OCI-LY3 (cell line): Measurements from ENCODE around the gene CCDC110.

Experiments used
- H2AFZ ChIP-seq: fragments of 200-600, 300-600 bp; shearing (Covaris generic); 2 replicates; pipeline ENCODE4 v1.6.0; 2014; ENCODE audit warnings: antibody characterized with exemption, low read depth, low read length
- H3K27ac ChIP-seq: fragments of 200-600, 300-600 bp; sonication (generic); 2 replicates; pipeline ENCODE4 v1.5.1; 2014; ENCODE audit warnings: mild to moderate bottlenecking, low read length, moderate library complexity, mixed read lengths
- H3K27me3 ChIP-seq: fragments of 200-600, 300-600 bp; sonication (generic); 2 replicates; pipeline ENCODE4 v1.6.1; 2014; ENCODE audit warnings: low read depth, low read length, mixed read lengths
- H3K36me3 ChIP-seq: fragments of 200-600, 300-600 bp; sonication (generic); replicated peaks from 2 replicates; pipeline ENCODE3; 2014; ENCODE audit warnings: low read depth, low read length, mixed read lengths
- H3K4me1 ChIP-seq: fragments of 300-600, 200-600 bp; sonication (generic); 2 replicates; pipeline ENCODE4 v1.6.1; 2014; ENCODE audit warnings: low read length, mixed read lengths
- H3K4me2 ChIP-seq: fragments of 200-600, 300-600 bp; sonication (generic); 2 replicates; pipeline ENCODE4 v1.6.1; 2014; ENCODE audit warnings: low read length, mixed read lengths
- H3K4me3 ChIP-seq: fragments of 300-600, 200-600 bp; sonication (generic); 2 replicates; pipeline ENCODE4 v1.5.1; 2014; ENCODE audit warnings: antibody characterized with exemption, mild to moderate bottlenecking, low read length, moderate library complexity
- H3K79me2 ChIP-seq: fragments of 300-600, 200-600 bp; shearing (Covaris generic); 2 replicates; pipeline ENCODE4 v1.6.1; 2014; ENCODE audit warnings: mild to moderate bottlenecking, low read length, mixed read lengths
- H3K9ac ChIP-seq: fragments of 300-600, 200-600 bp; shearing (Covaris generic); 2 replicates; pipeline ENCODE4 v1.6.0; 2014; ENCODE audit warnings: mild to moderate bottlenecking, low read length, moderate library complexity
- H3K9me3 ChIP-seq: fragments of 200-600, 300-600 bp; shearing (Covaris generic); 2 replicates; pipeline ENCODE4 v1.6.1; 2014; ENCODE audit warnings: low read length, mixed read lengths; ENCODE audit not compliant: insufficient read depth
- H4K20me1 ChIP-seq: fragments of 200-600, 300-600 bp; sonication (generic); 2 replicates; pipeline ENCODE4 v1.6.1; 2016; ENCODE audit warnings: low read length, mixed read lengths; ENCODE audit not compliant: insufficient read depth
- EZH2phosphoT487 ChIP-seq: fragments of 200-600 bp; shearing (Covaris generic); IDR thresholded peaks from 2 replicates; pipeline ENCODE4 v1.6.1; 2018; ENCODE audit warnings: antibody characterized with exemption, mixed run types, low read depth
- TF ChIP-seq, protein P1 (sequence below): fragments of 200-600, 300-600 bp; sonication (generic); IDR thresholded peaks from 2 replicates; pipeline ENCODE4 v1.5.1; 2014; ENCODE audit warnings: antibody characterized with exemption, low read length, low read depth

CCDC110 gene

DNA sequence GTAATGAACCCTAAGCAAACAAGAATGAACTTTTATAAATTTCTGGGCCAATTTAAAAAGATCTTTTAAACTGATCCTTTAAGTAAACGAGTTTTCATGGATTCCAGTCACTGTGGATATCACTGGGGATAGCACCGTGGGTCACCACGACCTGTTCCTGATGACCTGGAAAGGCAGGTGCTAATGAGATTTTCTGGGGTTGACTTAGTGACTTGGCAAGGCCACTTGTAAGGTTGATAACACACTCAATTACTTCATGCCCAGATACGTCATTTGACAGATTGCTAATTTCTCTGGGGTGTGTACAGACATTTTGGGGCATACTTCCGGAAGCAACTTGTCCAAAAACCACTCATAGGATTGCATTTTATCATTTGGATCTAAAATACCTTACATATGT is 39.3 kb upstream of the CCDC110 start:
- Histone ChIP-seq H3K9me3 (no peaks in the 10 kb centered on the region), H3K27me3 (no peaks in the 10 kb centered on the region), H3K4me2 (no peak overlapping the region), H4K20me1 (no peaks in the 10 kb centered on the region), H3K4me1 (no peaks in the 10 kb centered on the region), H3K79me2 (no peaks in the 10 kb centered on the region), H3K27ac (no peak overlapping the region), H2AFZ (no peak overlapping the region), H3K9ac (no peak overlapping the region), H3K36me3 (no peaks in the 10 kb centered on the region), H3K4me3 (no peak overlapping the region)
- TF ChIP-seq EZH2phosphoT487, result no peak
- TF ChIP-seq, protein P1, sequence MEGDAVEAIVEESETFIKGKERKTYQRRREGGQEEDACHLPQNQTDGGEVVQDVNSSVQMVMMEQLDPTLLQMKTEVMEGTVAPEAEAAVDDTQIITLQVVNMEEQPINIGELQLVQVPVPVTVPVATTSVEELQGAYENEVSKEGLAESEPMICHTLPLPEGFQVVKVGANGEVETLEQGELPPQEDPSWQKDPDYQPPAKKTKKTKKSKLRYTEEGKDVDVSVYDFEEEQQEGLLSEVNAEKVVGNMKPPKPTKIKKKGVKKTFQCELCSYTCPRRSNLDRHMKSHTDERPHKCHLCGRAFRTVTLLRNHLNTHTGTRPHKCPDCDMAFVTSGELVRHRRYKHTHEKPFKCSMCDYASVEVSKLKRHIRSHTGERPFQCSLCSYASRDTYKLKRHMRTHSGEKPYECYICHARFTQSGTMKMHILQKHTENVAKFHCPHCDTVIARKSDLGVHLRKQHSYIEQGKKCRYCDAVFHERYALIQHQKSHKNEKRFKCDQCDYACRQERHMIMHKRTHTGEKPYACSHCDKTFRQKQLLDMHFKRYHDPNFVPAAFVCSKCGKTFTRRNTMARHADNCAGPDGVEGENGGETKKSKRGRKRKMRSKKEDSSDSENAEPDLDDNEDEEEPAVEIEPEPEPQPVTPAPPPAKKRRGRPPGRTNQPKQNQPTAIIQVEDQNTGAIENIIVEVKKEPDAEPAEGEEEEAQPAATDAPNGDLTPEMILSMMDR, result no peak

DNA sequence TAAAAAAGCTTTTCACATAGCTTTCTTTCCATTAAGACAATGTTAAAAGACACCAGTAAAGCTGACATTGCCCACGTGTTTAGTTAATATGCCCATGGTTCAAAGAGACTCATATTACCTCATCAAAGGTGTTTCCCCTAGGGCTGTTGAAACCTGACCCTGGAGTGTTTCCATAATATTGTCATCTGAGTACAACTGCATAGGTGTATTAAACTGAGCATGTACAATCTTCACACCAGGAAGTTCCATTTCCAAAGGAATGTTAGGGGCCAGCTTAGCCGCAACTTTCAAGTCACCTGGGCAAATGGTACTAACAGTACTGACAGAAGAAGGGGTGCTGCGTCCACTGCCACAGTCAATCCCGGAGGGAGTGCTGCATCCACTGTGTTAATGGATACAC is 36.6 kb upstream of the CCDC110 start:
- Histone ChIP-seq H4K20me1 (no peaks in the 10 kb centered on the region), H3K27ac (no peak overlapping the region)

DNA sequence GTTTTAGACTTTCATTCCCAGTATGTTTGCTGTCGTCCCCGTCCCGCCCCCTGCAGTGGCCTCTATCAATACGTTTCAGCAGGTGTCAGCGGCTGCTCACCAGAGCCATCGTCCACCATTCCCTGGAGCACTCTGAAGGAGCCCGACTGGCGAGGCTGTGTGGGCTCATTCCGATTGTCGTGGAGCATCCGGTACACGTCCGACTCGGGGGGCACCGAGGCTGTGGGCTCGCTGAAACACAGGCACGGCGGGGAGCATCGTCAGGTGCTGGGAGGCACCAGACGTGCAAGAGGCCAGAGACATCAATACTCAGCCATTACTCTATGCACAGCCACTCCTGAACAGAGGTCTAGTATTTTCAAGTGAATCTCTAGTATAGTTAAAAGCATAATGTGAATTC is 34.9 kb upstream of the CCDC110 start:
- H3K4me2 ChIP-seq, result no peak overlapping the region
- no peaks in the 10 kb centered on the region for H3K4me1 ChIP-seq
- H3K4me3 ChIP-seq, result no peak overlapping the region

More for the DNA sequence above, 36.6 kb upstream of the CCDC110 start:
- no peak overlapping the region for H3K9ac ChIP-seq
- H2AFZ ChIP-seq, result no peak overlapping the region
- H3K4me3 ChIP-seq, result no peak overlapping the region
- H3K36me3 ChIP-seq, result no peaks in the 10 kb centered on the region
- H3K27me3 ChIP-seq, result no peaks in the 10 kb centered on the region
- H3K4me2 ChIP-seq, result no peak overlapping the region
- H3K4me1 ChIP-seq, result no peaks in the 10 kb centered on the region
- H3K9me3 ChIP-seq, result no peaks in the 10 kb centered on the region
- no peak for TF ChIP-seq EZH2phosphoT487
- TF ChIP-seq, protein P1, result no peak
- H3K79me2 ChIP-seq, result no peaks in the 10 kb centered on the region

DNA sequence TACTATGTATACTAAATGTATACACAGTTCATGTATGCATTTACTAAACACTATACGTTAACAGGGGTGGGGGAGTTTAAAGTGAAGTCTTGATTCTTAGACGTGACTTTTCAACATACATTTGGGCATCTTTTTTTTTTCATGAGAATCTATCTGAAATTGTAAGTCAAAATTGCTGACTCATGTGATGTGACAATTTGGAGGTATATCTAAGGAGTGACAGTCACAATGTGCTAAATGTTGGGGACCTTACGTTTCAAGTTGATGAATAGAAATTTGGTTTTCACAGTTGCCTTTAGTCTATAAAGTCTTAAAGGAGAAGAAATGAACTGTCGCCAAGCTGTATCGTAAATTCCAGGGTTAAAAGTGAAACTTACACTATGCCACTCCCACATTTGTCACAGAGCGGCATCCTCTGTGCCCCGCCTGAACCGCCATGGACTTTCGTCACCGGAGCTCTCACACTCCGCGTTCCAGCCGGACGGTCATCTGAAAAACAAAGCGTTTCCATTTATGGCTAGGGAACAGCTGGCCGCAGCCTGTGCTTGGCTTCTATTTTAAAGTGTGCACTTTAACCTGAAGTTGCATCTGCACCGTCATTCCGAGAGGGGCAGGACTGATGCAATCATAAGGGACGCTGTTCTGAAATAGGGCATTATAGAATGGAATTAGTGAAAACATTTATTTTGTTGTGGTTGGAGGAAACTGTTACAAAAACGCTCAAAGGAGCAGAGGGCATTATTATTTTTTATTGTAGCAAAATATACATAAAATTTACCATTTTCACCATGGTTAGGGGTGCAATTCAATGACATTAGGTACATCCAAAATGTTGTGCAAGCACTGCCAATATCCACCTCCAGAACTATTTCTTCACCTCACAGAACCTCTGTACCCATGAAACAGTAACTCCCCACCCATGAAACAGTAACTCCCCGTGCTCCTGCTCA is 32.8 kb upstream of the CCDC110 start:
- Histone ChIP-seq H4K20me1 (no peaks in the 10 kb centered on the region), H3K9ac (no peak overlapping the region), H3K27me3 (no peaks in the 10 kb centered on the region), H3K36me3 (no peaks in the 10 kb centered on the region), H3K27ac (no peak overlapping the region), H3K9me3 (no peaks in the 10 kb centered on the region), H3K4me2 (no peak overlapping the region), H2AFZ (no peak overlapping the region), H3K4me3 (no peak overlapping the region), H3K4me1 (no peaks in the 10 kb centered on the region), H3K79me2 (no peaks in the 10 kb centered on the region)
- TF ChIP-seq, protein P1, result no peak
- TF ChIP-seq EZH2phosphoT487, result no peak

More for the DNA sequence above, 34.9 kb upstream of the CCDC110 start:
- Histone ChIP-seq H3K36me3 (no peaks in the 10 kb centered on the region), H4K20me1 (no peaks in the 10 kb centered on the region), H3K9ac (no peak overlapping the region), H2AFZ (no peak overlapping the region), H3K9me3 (no peaks in the 10 kb centered on the region), H3K79me2 (no peaks in the 10 kb centered on the region), H3K27me3 (no peaks in the 10 kb centered on the region), H3K27ac (no peak overlapping the region)
- TF ChIP-seq EZH2phosphoT487, result no peak
